Spinal cord (tissue), 10 donors: ENCODE results near the gene RFX7. TPM values are rescaled to one million over a fixed set of nuclear protein-coding genes. Genes with fewer than 3 reads are reported as not detected.
"Not testable (repeated sequence)": the region's sequence is repeated elsewhere in the genome, so short reads cannot be mapped to it uniquely, and the experiment has no call there.

ENCODE experiments used
- DNase-seq, 6 donors: peaks; one replicate each; pipeline versions ENCODE4 v3.0.0 to v3.0.0-alpha.2; 2013 to 2015; ENCODE audit warnings: low spot score in 6 of 6, low read depth in 4 of 6
- H3K27ac ChIP-seq: one replicate; pipeline ENCODE4 v1.5.1; 2013; ENCODE audit warnings: low read depth, low read length, control low read depth
- H3K27me3 ChIP-seq: one replicate; pipeline ENCODE4 v1.6.1; 2013; ENCODE audit warnings: low read length; ENCODE audit not compliant: control insufficient read depth, insufficient read depth
- H3K36me3 ChIP-seq: one replicate; pipeline ENCODE4 v1.6.1; 2013; ENCODE audit warnings: low read length; ENCODE audit not compliant: control insufficient read depth, insufficient read depth
- H3K4me1 ChIP-seq: one replicate; pipeline ENCODE4 v1.6.1; 2013; ENCODE audit warnings: low read length; ENCODE audit not compliant: control insufficient read depth, insufficient read depth
- H3K4me3 ChIP-seq: one replicate; pipeline ENCODE4 v1.5.1; 2013; ENCODE audit warnings: low read depth, low read length, control low read depth
- H3K9me3 ChIP-seq: one replicate; pipeline ENCODE4 v1.6.1; 2013; ENCODE audit warnings: low read length; ENCODE audit not compliant: control insufficient read depth, insufficient read depth
- WGBS: methylation state at CpG from one replicate; pipeline ENCODE4 v1.1.5; 2013; ENCODE audit warnings: missing lambda C conversion rate; ENCODE audit not compliant: insufficient coverage; 5-methylcytosine and 5-hydroxymethylcytosine counted together
- polyA plus RNA-seq, 2 donors: library from polyadenylated mRNA; unstranded; fragments of 120-200 nt; gene quantifications; one replicate each; pipeline ENCODE4 v1.2.1, GENCODE V29; 2013; ENCODE audit not compliant: insufficient read length in 2 of 2
- total RNA-seq, 2 donors: library from RNA; depleted of rRNA in 1 of 2; stranded (reverse); fragments of 120-200 nt in 1 of 2; fragments of >200 nt in 1 of 2; gene quantifications; one replicate each; pipeline versions ENCODE4 v1.2.3 to v1.2.4, GENCODE V29; 2013 to 2014
- donor health status: healthy.

The RFX7 gene
- total and polyA plus RNA-seq, 4 donors: 15.0 to 27.5 (median 20.0) TPM

DNA sequence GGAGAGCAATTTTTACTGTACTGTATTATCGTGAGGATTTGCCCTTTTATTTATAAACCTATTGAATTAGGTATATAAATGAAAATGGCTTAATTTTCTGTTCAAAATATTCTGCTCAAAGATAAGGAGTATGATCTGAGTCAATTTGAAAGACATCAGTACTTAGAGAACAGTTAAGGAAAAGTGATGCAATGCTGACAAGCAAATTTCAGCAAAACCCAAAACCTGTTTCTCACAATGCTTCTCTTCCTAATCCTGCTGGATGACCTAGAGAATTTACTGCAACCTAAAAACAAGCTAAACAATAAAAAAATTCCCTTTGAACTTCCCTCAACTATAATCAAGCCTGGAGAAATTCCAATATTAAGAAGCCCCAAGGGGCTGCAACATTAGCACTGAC, 82.7 kb downstream of the RFX7 start:
- H3K36me3 ChIP-seq: no peaks in the 10 kb centered on the region
- no peaks in the 10 kb centered on the region for H3K4me1 ChIP-seq
- no peaks in the 10 kb centered on the region for H3K27me3 ChIP-seq
- no peaks in the 10 kb centered on the region for H3K9me3 ChIP-seq
- H3K4me3 ChIP-seq: no peak overlapping the region
- DNase-seq: no peak
- no CpG with 5 or more reads among the region's 1 CpG for WGBS
- no peak overlapping the region for H3K27ac ChIP-seq

- no peaks in the 10 kb centered on the region for H3K36me3 ChIP-seq
- H3K27me3 ChIP-seq: no peaks in the 10 kb centered on the region
- peaks cover 1% of the 10 kb centered on the region for H3K9me3 ChIP-seq
- whole genome bisulfite sequencing: no CpG with 5 or more reads among the region's 3 CpGs
- no peak overlapping the region for H3K27ac ChIP-seq
- DNase-seq: no peak
- no peak overlapping the region for H3K4me3 ChIP-seq
- H3K4me1 ChIP-seq: no peaks in the 10 kb centered on the region
These were observed 86.8 kb downstream of the RFX7 start for GRCh38 chr15:56156877-56157276.

DNA sequence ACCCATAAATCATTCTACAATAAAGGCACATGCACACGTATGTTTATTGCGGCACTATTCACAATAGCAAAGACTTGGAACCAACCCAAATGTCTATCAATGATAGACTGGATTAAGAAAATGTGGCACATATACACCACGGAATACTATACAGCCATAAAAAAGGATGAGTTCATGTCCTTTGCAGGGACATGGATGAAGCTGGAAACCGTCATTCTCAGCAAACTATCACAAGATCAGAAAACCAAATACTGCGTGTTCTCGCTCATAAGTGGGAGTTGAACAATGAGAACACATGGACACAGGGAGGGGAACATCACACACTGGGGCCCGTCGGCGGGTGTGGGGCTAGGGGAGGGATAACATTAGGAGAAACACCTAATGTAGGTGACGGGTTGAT, 88.4 kb downstream of the RFX7 start:
- not testable (repeated sequence) for H3K9me3 ChIP-seq, H3K27ac ChIP-seq, DNase-seq, H3K4me3 ChIP-seq, H3K4me1 ChIP-seq, H3K36me3 ChIP-seq, H3K27me3 ChIP-seq
- 95% methylated on average over 3 of the region's 10 CpGs for WGBS

DNA sequence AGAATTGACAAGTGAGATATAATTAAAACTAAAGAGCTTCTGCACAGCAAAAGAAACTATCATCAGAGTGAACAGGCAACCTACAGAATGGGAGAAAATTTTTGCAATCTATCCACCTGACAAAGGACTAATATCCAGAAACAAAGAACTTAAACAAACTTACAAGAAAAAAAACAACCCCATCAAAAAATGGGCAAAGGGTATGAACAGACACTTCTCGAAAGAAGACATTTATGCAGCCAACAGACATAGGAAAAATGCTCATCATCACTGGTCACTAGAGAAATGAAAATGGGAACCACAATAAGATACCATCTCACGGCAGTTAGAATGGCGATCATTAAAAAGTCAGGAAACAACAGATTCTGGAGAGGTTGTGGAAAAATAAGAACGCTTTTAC, 88.9 kb downstream of the RFX7 start:
- H3K9me3 ChIP-seq, H3K27me3 ChIP-seq, DNase-seq, H3K4me3 ChIP-seq, H3K36me3 ChIP-seq, H3K4me1 ChIP-seq, H3K27ac ChIP-seq: not testable (repeated sequence)
- no CpG with 5 or more reads among the region's 4 CpGs for WGBS

DNA sequence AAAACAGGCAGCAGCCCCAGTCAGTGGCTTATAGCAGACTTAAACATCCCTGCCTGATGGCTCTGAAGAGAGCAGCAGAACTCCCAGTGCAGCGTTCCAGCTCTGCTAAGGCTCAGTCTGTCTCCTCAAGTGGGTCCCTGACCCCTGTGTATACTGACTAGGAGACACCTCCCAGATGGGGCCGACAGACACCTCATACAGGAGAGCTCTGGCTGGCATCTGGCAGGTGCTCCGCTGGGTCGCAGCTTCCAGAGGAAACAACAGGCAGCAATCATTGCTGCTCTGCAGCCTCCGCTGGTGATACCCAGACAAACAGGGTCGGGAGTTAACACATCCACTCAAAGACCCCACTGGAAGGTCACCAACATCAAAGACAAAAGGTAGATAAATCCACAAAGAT, 93.5 kb downstream of the RFX7 start:
- no peak overlapping the region for H3K4me3 ChIP-seq
- no peaks in the 10 kb centered on the region for H3K36me3 ChIP-seq
- H3K27ac ChIP-seq: no peak overlapping the region
- no peaks in the 10 kb centered on the region for H3K27me3 ChIP-seq
- H3K4me1 ChIP-seq: no peaks in the 10 kb centered on the region
- WGBS: 96% methylated on average over 4 of the region's 6 CpGs
- peaks cover 1% of the 10 kb centered on the region for H3K9me3 ChIP-seq
- DNase-seq: no peak

DNA sequence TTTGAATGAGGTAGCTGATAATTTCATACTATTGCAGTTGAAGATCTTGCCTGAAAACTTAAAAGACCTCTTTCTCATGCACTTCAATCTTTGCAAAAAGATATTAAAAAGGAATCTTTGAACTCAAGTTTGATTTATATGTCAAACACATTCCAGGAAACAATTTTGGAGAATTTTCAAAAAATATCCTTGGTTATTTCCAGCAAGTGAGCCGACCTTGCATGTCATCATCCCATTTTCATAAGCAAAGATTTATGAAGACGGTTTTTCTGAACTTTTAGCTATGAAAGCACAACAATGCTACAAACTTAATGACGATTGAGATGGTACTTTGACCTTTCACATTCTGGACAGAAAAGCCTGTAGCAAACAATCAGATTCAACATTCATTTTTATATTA, 95.6 kb downstream of the RFX7 start:
- H3K4me1 ChIP-seq: no peaks in the 10 kb centered on the region
- H3K27ac ChIP-seq: no peak overlapping the region
- no peak for DNase-seq
- H3K4me3 ChIP-seq: no peak overlapping the region
- no peaks in the 10 kb centered on the region for H3K36me3 ChIP-seq
- H3K27me3 ChIP-seq: no peaks in the 10 kb centered on the region
- WGBS: 100% methylated on average over 1 of the region's 3 CpGs
- H3K9me3 ChIP-seq: no peaks in the 10 kb centered on the region

GRCh38 chr15:56146756-56147155, 96.9 kb downstream of the RFX7 start:
- no peaks in the 10 kb centered on the region for H3K9me3 ChIP-seq
- no peak overlapping the region for H3K4me3 ChIP-seq
- DNase-seq: no peak
- WGBS: no CpG with 5 or more reads among the region's 1 CpG
- no peaks in the 10 kb centered on the region for H3K27me3 ChIP-seq
- H3K27ac ChIP-seq: no peak overlapping the region
- no peaks in the 10 kb centered on the region for H3K4me1 ChIP-seq
- no peaks in the 10 kb centered on the region for H3K36me3 ChIP-seq

DNA sequence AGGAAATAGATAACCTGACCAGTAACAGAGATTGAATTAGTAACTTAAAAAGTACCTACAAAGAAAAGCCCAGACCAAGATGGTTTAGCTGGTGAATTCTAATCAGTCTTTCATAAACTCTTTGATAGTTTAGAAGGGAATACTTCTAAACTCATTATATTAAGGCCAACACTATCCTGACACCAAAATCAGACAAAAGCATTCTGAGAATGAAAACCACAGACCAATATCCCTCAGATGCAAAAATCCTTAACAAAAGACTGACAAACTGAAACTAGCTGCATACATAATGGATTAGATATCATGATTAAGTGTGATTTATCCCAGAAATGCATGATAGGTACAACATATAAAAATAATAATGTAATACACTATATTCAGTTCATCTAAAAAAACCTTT, 115.6 kb downstream of the RFX7 start:
- Histone ChIP-seq H3K27me3 (no peaks in the 10 kb centered on the region), H3K27ac (no peak overlapping the region), H3K36me3 (peaks cover 4% of the 10 kb centered on the region), H3K9me3 (peaks cover 15% of the 10 kb centered on the region), H3K4me1 (no peaks in the 10 kb centered on the region), H3K4me3 (no peak overlapping the region)
- no peak for DNase-seq

DNA sequence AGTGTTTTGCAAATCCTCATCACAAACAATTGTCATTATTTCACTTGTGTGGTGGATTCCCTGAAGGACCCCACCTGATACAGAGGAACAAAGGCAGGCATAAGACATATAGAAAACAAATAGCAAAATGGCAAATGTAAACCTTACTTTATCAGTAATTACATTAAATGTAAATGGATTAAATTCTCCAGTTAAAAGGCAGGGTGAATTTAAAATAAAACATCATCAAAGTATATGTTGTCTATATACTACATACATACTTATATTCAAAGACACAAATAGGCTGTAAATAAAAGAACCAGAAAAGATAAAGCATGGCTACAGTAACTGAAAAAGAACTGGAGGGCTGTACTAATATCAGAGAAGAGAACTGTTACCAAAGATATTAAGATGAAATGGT, 117.3 kb downstream of the RFX7 start:
- no peaks in the 10 kb centered on the region for H3K27me3 ChIP-seq
- no peak overlapping the region for H3K27ac ChIP-seq
- peaks cover 15% of the 10 kb centered on the region for H3K9me3 ChIP-seq
- no peaks in the 10 kb centered on the region for H3K4me1 ChIP-seq
- no peak for DNase-seq
- no peak overlapping the region for H3K4me3 ChIP-seq
- H3K36me3 ChIP-seq: peaks cover 6% of the 10 kb centered on the region

DNA sequence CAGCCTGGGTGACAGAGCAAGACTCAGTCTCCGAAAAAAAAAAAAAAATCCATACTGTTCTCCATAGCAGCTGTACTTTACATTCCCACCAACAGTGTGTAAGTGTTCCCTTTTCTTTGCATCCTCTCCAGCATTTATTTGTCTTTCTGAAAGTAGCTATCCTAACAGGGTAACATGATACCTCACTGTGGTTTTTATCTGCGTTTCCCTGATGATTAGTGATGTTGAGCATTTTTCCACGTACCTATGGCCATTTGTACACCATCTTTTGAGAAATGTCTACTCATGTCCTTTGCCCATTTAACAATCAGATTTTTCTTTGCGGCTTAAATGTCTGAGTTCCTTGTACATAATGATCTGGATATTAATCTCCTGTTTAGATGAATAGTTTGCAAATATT, 119.3 kb downstream of the RFX7 start:
- peaks cover 21% of the 10 kb centered on the region for H3K9me3 ChIP-seq
- WGBS: 100% methylated on average over 1 of the region's 4 CpGs
- no peaks in the 10 kb centered on the region for H3K4me1 ChIP-seq

DNA sequence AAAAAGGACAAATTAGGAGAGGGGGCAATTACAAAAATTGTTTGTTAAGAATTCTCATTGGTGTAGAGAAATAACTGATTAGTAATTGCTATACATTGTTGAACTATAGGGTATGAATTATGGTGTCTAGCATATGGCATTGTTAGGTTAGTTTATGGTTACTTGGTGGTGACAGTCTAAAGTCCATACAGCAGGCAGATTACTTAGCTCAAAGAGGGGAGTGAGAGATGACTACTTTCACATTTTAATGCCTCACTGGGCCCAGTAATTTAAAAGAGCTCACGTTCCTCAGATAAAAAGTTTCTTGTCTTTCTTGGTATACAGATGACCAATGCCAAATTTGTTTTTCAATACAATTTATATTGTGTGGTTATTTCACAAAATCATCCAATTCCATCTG, 137.8 kb downstream of the RFX7 start:
- no peaks in the 10 kb centered on the region for H3K9me3 ChIP-seq
- no peaks in the 10 kb centered on the region for H3K4me1 ChIP-seq
- no peak overlapping the region for H3K27ac ChIP-seq
- H3K27me3 ChIP-seq: no peaks in the 10 kb centered on the region
- no CpG with 5 or more reads among the region's 1 CpG for WGBS
- H3K4me3 ChIP-seq: no peak overlapping the region
- DNase-seq: no peak
- H3K36me3 ChIP-seq: no peaks in the 10 kb centered on the region

More for the DNA sequence above, 119.3 kb downstream of the RFX7 start:
- H3K27me3 ChIP-seq: no peaks in the 10 kb centered on the region
- no peak overlapping the region for H3K4me3 ChIP-seq
- H3K36me3 ChIP-seq: peaks cover 7% of the 10 kb centered on the region
- DNase-seq: no peak
- H3K27ac ChIP-seq: no peak overlapping the region
